Embryonic facial prominence (tissue), 1 donor: ENCODE results near the gene TDP1.

Source experiments
- DNase-seq: peaks from one replicate; pipeline ENCODE4 v3.0.0-alpha.2; 2016; ENCODE audit errors: extremely low spot score

The TDP1 gene

GRCh38 chr14:89941830-89942377 is 13.8 kb upstream of the TDP1 start:
- DNase-seq, result no peak

- DNase-seq, result no peak
Observed at GRCh38 chr14:89947344-89947743, 8.4 kb upstream of the TDP1 start.

- DNase-seq, result no peak
Observed at GRCh38 chr14:89952576-89952975, 3.2 kb upstream of the TDP1 start.

- no peak for DNase-seq
Observed at GRCh38 chr14:89953602-89954001, 2.1 kb upstream of the TDP1 start.

GRCh38 chr14:89954070-89955021 is 1.4 kb upstream of the TDP1 start, which contains the start of gene EFCAB11:
Gene EFCAB11 (minus strand): TSS chr14:89954730. CDS start chr14:89954660, 70 bp downstream.
- peak; percentile 98 for DNase-seq

- no peak for DNase-seq
Observed at GRCh38 chr14:89955022-89955744, 544 bp upstream of the TDP1 start.

- no peak for DNase-seq
Observed at GRCh38 chr14:89956661-89957009, 908 bp downstream of the TDP1 start.

- no peak for DNase-seq
Observed at GRCh38 chr14:89957376-89957775, 1.6 kb downstream of the TDP1 start.

- no peak for DNase-seq
Observed at GRCh38 chr14:89957791-89958190, 2.1 kb downstream of the TDP1 start.

GRCh38 chr14:89958966-89959365 is 3.2 kb downstream of the TDP1 start:
- DNase-seq, result no peak

GRCh38 chr14:89959853-89960445 is 4.2 kb downstream of the TDP1 start:
- no peak for DNase-seq

- DNase-seq, result no peak
Observed at GRCh38 chr14:89960914-89961313, 5.2 kb downstream of the TDP1 start.

- DNase-seq, result no peak
Observed at GRCh38 chr14:89963288-89963978, 7.7 kb downstream of the TDP1 start.

- no peak for DNase-seq
Observed at GRCh38 chr14:89965839-89966238, 10.1 kb downstream of the TDP1 start.

GRCh38 chr14:89973234-89973823 is 17.6 kb downstream of the TDP1 start:
- DNase-seq, result peak; percentile 35

GRCh38 chr14:89977668-89978067 is 21.9 kb downstream of the TDP1 start:
- no peak for DNase-seq

GRCh38 chr14:89978656-89979055 is 22.9 kb downstream of the TDP1 start:
- no peak for DNase-seq

GRCh38 chr14:89983375-89983774 is 27.6 kb downstream of the TDP1 start:
- no peak for DNase-seq

GRCh38 chr14:89986462-89987160 is 30.9 kb downstream of the TDP1 start:
- DNase-seq, result no peak

GRCh38 chr14:89987161-89987475 is 31.4 kb downstream of the TDP1 start:
- DNase-seq, result no peak

- no peak for DNase-seq
Observed at GRCh38 chr14:89988787-89989186, 33.1 kb downstream of the TDP1 start.
